DMS153 treated with DMSO at 0.1 percent for 48 hours (cell line): ENCODE data around the gene HIBADH.

ENCODE experiments used
- DNase-seq: peaks from one replicate; lab custom pipeline; 2025; ENCODE audit not compliant: unreplicated experiment; lab: John Stamatoyannopoulos, UW

HIBADH gene

GRCh38 chr7:27553273-27553672 lies 109.4 kb downstream of the HIBADH start:
- DNase-seq, result no peak

- DNase-seq, result no peak
Observed at GRCh38 chr7:27551803-27552400, 110.8 kb downstream of the HIBADH start.

GRCh38 chr7:27549606-27550005 lies 113.1 kb downstream of the HIBADH start:
- DNase-seq, result no peak

- no peak for DNase-seq
Observed at GRCh38 chr7:27548304-27548703, 114.4 kb downstream of the HIBADH start.

- no peak for DNase-seq
Observed at GRCh38 chr7:27547401-27547800, 115.3 kb downstream of the HIBADH start.

- no peak for DNase-seq
Observed at GRCh38 chr7:27546610-27547009, 116.1 kb downstream of the HIBADH start.

- DNase-seq, result no peak
Observed at GRCh38 chr7:27535795-27536194, 126.9 kb downstream of the HIBADH start.

GRCh38 chr7:27533652-27534081 lies 129.0 kb downstream of the HIBADH start:
- no peak for DNase-seq

- DNase-seq, result no peak
Observed at GRCh38 chr7:27532314-27532713, 130.4 kb downstream of the HIBADH start.

GRCh38 chr7:27527348-27527714 lies 135.4 kb downstream of the HIBADH start:
- no peak for DNase-seq

GRCh38 chr7:27526611-27527347 lies 135.9 kb downstream of the HIBADH start:
- no peak for DNase-seq

- no peak for DNase-seq
Observed at GRCh38 chr7:27526131-27526530, 136.6 kb downstream of the HIBADH start.

GRCh38 chr7:27523321-27523720 lies 139.4 kb downstream of the HIBADH start:
- no peak for DNase-seq

- no peak for DNase-seq
Observed at GRCh38 chr7:27522566-27522965, 140.1 kb downstream of the HIBADH start.

GRCh38 chr7:27520815-27521790 lies 141.6 kb downstream of the HIBADH start:
- no peak for DNase-seq

- DNase-seq, result no peak
Observed at GRCh38 chr7:27519793-27520469, 142.8 kb downstream of the HIBADH start.

- no peak for DNase-seq
Observed at GRCh38 chr7:27518561-27519350, 143.9 kb downstream of the HIBADH start.

GRCh38 chr7:27516421-27516820 lies 146.3 kb downstream of the HIBADH start:
- DNase-seq, result no peak

GRCh38 chr7:27515933-27516332 lies 146.8 kb downstream of the HIBADH start:
- DNase-seq, result no peak

- DNase-seq, result no peak
Observed at GRCh38 chr7:27514861-27515260, 147.8 kb downstream of the HIBADH start.
